GM12878 (cell line): ENCODE measurements around the gene OR10G3. TPM values are rescaled to one million over a fixed set of nuclear protein-coding genes. Genes with fewer than 3 reads are reported as not detected.

Experiments used
- ATAC-seq: fragments of 200-7000 bp; cut with Tn5 transposase; 3 replicates; pipeline ENCODE4 v1.9.1; 2020; ENCODE audit warnings: mild to moderate bottlenecking, moderate library complexity
- BruUV-seq: library from RNA; stranded (reverse); fragments of 400-500 nt; replicated peaks from 2 replicates; lab custom pipeline; 2021; lab: Mats Ljungman, UMichigan
- CTCF ChIA-PET: fragments of 300-600 bp; sonication (Branson Sonifier 250); formaldehyde crosslinking; extraction: SDS; loops from one replicate; lab custom pipeline; 2021; ENCODE audit warnings: inconsistent platforms; lab: Yijun Ruan, JAX
- POLR2A ChIA-PET: fragments of 350-600 bp; formaldehyde crosslinking; extraction: SDS; loops from one replicate; lab custom pipeline; 2021; ENCODE audit warnings: inconsistent platforms; lab: Charles Lee
- RAD21 ChIA-PET: fragments of 300-600 bp; sonication (Branson Sonifier 250); formaldehyde crosslinking; loops from one replicate; lab custom pipeline; 2023; ENCODE audit warnings: antibody characterized with exemption; ENCODE audit not compliant: unreplicated experiment; lab: Charles Lee
- SMC1A ChIA-PET: fragments of 300-600 bp; sonication (Branson Sonifier 250); formaldehyde crosslinking; loops from one replicate; lab custom pipeline; 2023; ENCODE audit not compliant: unreplicated experiment, uncharacterized antibody; lab: Charles Lee
- DNase-seq: peaks from one replicate; pipeline ENCODE4 v3.0.0-alpha.2; 2011; ENCODE audit warnings: low read depth, low spot score
- FAIRE-seq: peaks from 3 replicates; lab custom pipeline; 2011; peaks lifted over from hg19 to GRCh38; lab: Jason Lieb, UNC
- H2AFZ ChIP-seq: 2 replicates; pipeline ENCODE4 v1.6.0; 2011; ENCODE audit warnings: low read depth, low read length, control low read depth; ENCODE audit not compliant: control insufficient read depth
- H3K27ac ChIP-seq: 2 replicates; pipeline ENCODE4 v1.5.1; 2011; ENCODE audit warnings: control low read depth; ENCODE audit not compliant: control insufficient read depth, insufficient read depth
- H3K27me3 ChIP-seq, 2 experiments: replicated peaks in 1 of 2; 2 replicates each; pipeline versions ENCODE4 v1.6.0 to v1.6.1; 2011; ENCODE audit warnings: low read length in 1 of 2; ENCODE audit not compliant: control insufficient read depth in 2 of 2, insufficient read depth in 2 of 2
- H3K36me3 ChIP-seq, 2 experiments: 2 replicates each; pipeline ENCODE4 v1.5.1; 2011; ENCODE audit warnings: low read length in 1 of 2; ENCODE audit not compliant: control insufficient read depth in 2 of 2, insufficient read depth in 2 of 2
- H3K4me1 ChIP-seq: 2 replicates; pipeline ENCODE4 v1.6.1; 2011; ENCODE audit warnings: mild to moderate bottlenecking, low read length, moderate library complexity, mixed read lengths; ENCODE audit not compliant: control insufficient read depth, insufficient read depth
- H3K4me2 ChIP-seq: 2 replicates; pipeline ENCODE4 v1.6.0; 2011; ENCODE audit warnings: control low read depth; ENCODE audit not compliant: control insufficient read depth, insufficient read depth
- H3K4me3 ChIP-seq: fragments of 200-600 bp; sonication (generic); 2 replicates; pipeline ENCODE4 v1.5.1; 2016
- H3K79me2 ChIP-seq: 2 replicates; pipeline ENCODE4 v1.6.0; 2011; ENCODE audit warnings: low read length; ENCODE audit not compliant: control insufficient read depth, insufficient read depth
- H3K9ac ChIP-seq: 2 replicates; pipeline ENCODE4 v1.8.0; 2011; ENCODE audit warnings: low read length, control low read depth, mixed read lengths; ENCODE audit not compliant: control insufficient read depth, insufficient read depth
- H3K9me3 ChIP-seq: replicated peaks from 3 replicates; pipeline ENCODE4 v1.5.1; 2011; ENCODE audit warnings: mild to moderate bottlenecking, low read length; ENCODE audit not compliant: control insufficient read depth, insufficient read depth
- H4K20me1 ChIP-seq: 2 replicates; pipeline ENCODE4 v1.6.0; 2011; ENCODE audit not compliant: control insufficient read depth, insufficient read depth
- CHD2 ChIP-seq: IDR thresholded peaks from 2 replicates; pipeline ENCODE4 v1.6.1; 2011; ENCODE audit warnings: low read depth, low read length, improper control_type of control experiment, borderline replicate concordance
- CTCF ChIP-seq, 3 experiments: IDR thresholded peaks in 2 of 3; conservative IDR thresholded peaks in 1 of 3; 2 replicates each; pipeline ENCODE4 v1.5.1; 2011; ENCODE audit warnings: low read depth in 3 of 3, low read length in 3 of 3, mild to moderate bottlenecking in 3 of 3, control low read depth in 2 of 3, moderate library complexity in 2 of 3, inconsistent platforms in 1 of 3, mixed read lengths in 1 of 3; ENCODE audit not compliant: control insufficient read depth in 2 of 3, insufficient read depth in 1 of 3; ENCODE audit errors: extremely low read depth in 1 of 3
- E4F1 ChIP-seq: fragments of 450-650 bp; IDR thresholded peaks from 2 replicates; pipeline ENCODE4 v1.6.1; 2018; ENCODE audit warnings: borderline replicate concordance, mild to moderate bottlenecking; ENCODE audit not compliant: partially characterized antibody
- FOS ChIP-seq: IDR thresholded peaks from 3 replicates; pipeline ENCODE4 v1.6.1; 2011; ENCODE audit warnings: borderline replicate concordance; ENCODE audit not compliant: insufficient read length; ENCODE audit errors: extremely low read depth
- NRF1 ChIP-seq: conservative IDR thresholded peaks from 2 replicates; pipeline ENCODE4 v1.6.1; 2011; ENCODE audit warnings: mild to moderate bottlenecking, low read depth, low read length, improper control_type of control experiment
- RFX5 ChIP-seq: IDR thresholded peaks from 2 replicates; pipeline ENCODE4 v1.6.1; 2011; ENCODE audit warnings: low read depth, low read length, improper control_type of control experiment
- SKIL ChIP-seq: fragments of 450-650 bp; IDR thresholded peaks from 2 replicates; pipeline ENCODE4 v1.6.1; 2017; ENCODE audit warnings: mild to moderate bottlenecking, low read depth, inconsistent platforms; ENCODE audit not compliant: poor library complexity, severe bottlenecking
- SREBF1 ChIP-seq: IDR thresholded peaks from 2 replicates; pipeline ENCODE4 v1.6.1; 2012; ENCODE audit warnings: mild to moderate bottlenecking, low read length
- SREBF2 ChIP-seq: IDR thresholded peaks from 2 replicates; pipeline ENCODE4 v1.6.1; 2012; ENCODE audit warnings: mild to moderate bottlenecking, low read length
- SRF ChIP-seq, 2 experiments: IDR thresholded peaks; 2 replicates each; pipeline ENCODE4 v1.6.1; 2011; ENCODE audit warnings: low read depth in 2 of 2, low read length in 2 of 2, mild to moderate bottlenecking in 1 of 2, moderate library complexity in 1 of 2
- YBX1 ChIP-seq: fragments of 450-650 bp; IDR thresholded peaks from 2 replicates; pipeline ENCODE4 v1.6.1; 2016; ENCODE audit warnings: antibody characterized with exemption
- ZBTB33 ChIP-seq: fragments of 450-650 bp; IDR thresholded peaks from 2 replicates; pipeline ENCODE4 v1.6.1; 2017; ENCODE audit warnings: mild to moderate bottlenecking
- WGBS: methylation state at CpG from one replicate; pipeline ENCODE4 v1.1.6; 2016; ENCODE audit warnings: low lambda C conversion rate; ENCODE audit not compliant: insufficient replicate concordance, insufficient coverage; ENCODE audit errors: missing lambda C conversion rate; 5-methylcytosine and 5-hydroxymethylcytosine counted together
- in situ Hi-C: fragments of 300-500 bp; cut with MboI; formaldehyde crosslinking; loops from 9 replicates; pipeline ENCODE4 v1.14.3; 2018; ENCODE audit warnings: mixed read lengths
- intact Hi-C: fragments of 100-400 bp; cut with micrococcal nuclease; formaldehyde crosslinking; loops from one replicate; pipeline ENCODE4 v1.14.2; 2022; ENCODE audit not compliant: unreplicated experiment
- polyA plus RNA-seq, 11 experiments: library from polyadenylated mRNA; depleted of rRNA in 4 of 11; unstranded in 6 of 11; stranded (reverse) in 5 of 11; fragments of >200 nt; fragmentation: Nextera tagmentation in 4 of 11; fragmentation: Illumina TruSeq in 1 of 11; extraction: Ambion mirVana in 4 of 11; extraction: Trizol in 1 of 11; gene quantifications; 1 replicate in 1 of 11; 2 replicates in 10 of 11; pipeline versions ENCODE4 v1.2.1 to v1.2.3, GENCODE V29; 2011 to 2016; ENCODE audit warnings: inconsistent platforms in 2 of 11, missing spikeins in 2 of 11, low read depth in 1 of 11
- total RNA-seq, 4 experiments: library from RNA; depleted of rRNA in 3 of 4; stranded (reverse); fragments of >200 nt in 3 of 4; fragmentation: Illumina TruSeq in 1 of 4; extraction: Trizol in 1 of 4; gene quantifications; 2 replicates each; pipeline versions ENCODE4 v1.2.1 to v1.2.3, GENCODE V29; 2013 to 2021

Gene OR10G3
- total and polyA plus RNA-seq, 10 of the 15 experiments (the other 5 are each of a cell fraction or from before 2014, with no cell fraction given) = not detected

GRCh38 chr14:21557084-21557901 is 22.6 kb downstream of the OR10G3 start:
- H3K36me3 ChIP-seq = no peaks in the 10 kb centered on the region
- FAIRE-seq (peak; percentile 92), DNase-seq (peak; percentile 61), ATAC-seq (peak; percentile 87)
- POLR2A ChIA-PET = interaction anchor here (0.5 to 1.6 kb wide), 5 partner anchors 50 to 287 kb away, joined by 3 to 6 read pairs (median 4); no protein-coding TSS in a partner anchor
- peak overlapping the region; percentile 26; the same call in 1 of the 2 replicates for H3K9ac ChIP-seq
- SMC1A ChIA-PET = interaction anchor here (0.6 to 7.1 kb wide), 7 partner anchors 23 to 453 kb away, joined by 3 to 133 read pairs (median 5); no protein-coding TSS in a partner anchor
- RAD21 ChIA-PET = interaction anchor here (1.0 to 6.3 kb wide), 11 partner anchors 15 to 543 kb away, joined by 3 to 141 read pairs (median 6); partner anchors contain the start of genes CHD8, METTL3 and SALL2
- no peaks in the 10 kb centered on the region for H3K27me3 ChIP-seq
- 17% methylated on average over 11 of the region's 11 CpGs for WGBS
- in situ Hi-C loops = loop anchor here (5.0 kb wide), 1 partner anchor 55 kb away; no protein-coding TSS in a partner anchor
- intact Hi-C loops = loop anchor here (1.0 kb wide), 2 partner anchors 59 to 101 kb away; partner anchors contain the start of gene CHD8
- no peaks in the 10 kb centered on the region for H3K4me1 ChIP-seq
- peak overlapping the region; percentile 4; the same call in 1 of the 2 replicates for H3K4me3 ChIP-seq
- no peaks in the 10 kb centered on the region for H3K9me3 ChIP-seq
- BruUV-seq = no TSS peak
- CTCF ChIA-PET = interaction anchor here (0.6 to 9.5 kb wide), 21 partner anchors 13 to 587 kb away, joined by 3 to 207 read pairs (median 4); partner anchors contain the start of genes CHD8, METTL3 and SALL2
- no peaks in the 10 kb centered on the region for H4K20me1 ChIP-seq
- no peaks in the 10 kb centered on the region for H3K79me2 ChIP-seq
- peak overlapping the region; percentile 86 for H2AFZ ChIP-seq
- H3K4me2 ChIP-seq = peak overlapping the region; percentile 57; the same call in 1 of the 2 replicates
- no peak overlapping the region for H3K27ac ChIP-seq
- peak; percentile 62 for TF ChIP-seq SKIL
- TF ChIP-seq E4F1 = no peak
- TF ChIP-seq FOS = no peak
- no peak for TF ChIP-seq SREBF2
- TF ChIP-seq SREBF1 = no peak
- TF ChIP-seq YBX1 = no peak
- no peak for TF ChIP-seq NRF1
- TF ChIP-seq SRF (IDR thresholded peaks at IDR 0.05; ENCODE audit: low read depth in 2 of 2, low read length in 2 of 2) = peak in 1 of 2 experiments; percentile 67; a peak in 1 of 4 replicates
- TF ChIP-seq RFX5 = no peak
- TF ChIP-seq CHD2 = peak; percentile 64; the same call in 1 of the 2 replicates
- no peak for TF ChIP-seq ZBTB33
- TF ChIP-seq CTCF (IDR thresholded peaks at IDR 0.05 in 2 of 3, conservative IDR thresholded peaks at IDR 0.05 in 1 of 3; ENCODE audit: control insufficient read depth in 2 of 3, extremely low read depth in 1 of 3, insufficient read depth in 1 of 3, low read depth in 3 of 3, low read length in 3 of 3) = peak; percentile 48 to 74 (median 69)
